GM12874 (cell line): Measurements from ENCODE around the gene ABAT.

ENCODE experiments used
- TF ChIP-seq, protein P1 (sequence below): IDR thresholded peaks from 2 replicates; pipeline ENCODE4 v1.5.1; 2011; ENCODE audit warnings: low read depth, mild to moderate bottlenecking, control low read depth, low read length, moderate library complexity; ENCODE audit not compliant: insufficient read depth

The ABAT gene

DNA sequence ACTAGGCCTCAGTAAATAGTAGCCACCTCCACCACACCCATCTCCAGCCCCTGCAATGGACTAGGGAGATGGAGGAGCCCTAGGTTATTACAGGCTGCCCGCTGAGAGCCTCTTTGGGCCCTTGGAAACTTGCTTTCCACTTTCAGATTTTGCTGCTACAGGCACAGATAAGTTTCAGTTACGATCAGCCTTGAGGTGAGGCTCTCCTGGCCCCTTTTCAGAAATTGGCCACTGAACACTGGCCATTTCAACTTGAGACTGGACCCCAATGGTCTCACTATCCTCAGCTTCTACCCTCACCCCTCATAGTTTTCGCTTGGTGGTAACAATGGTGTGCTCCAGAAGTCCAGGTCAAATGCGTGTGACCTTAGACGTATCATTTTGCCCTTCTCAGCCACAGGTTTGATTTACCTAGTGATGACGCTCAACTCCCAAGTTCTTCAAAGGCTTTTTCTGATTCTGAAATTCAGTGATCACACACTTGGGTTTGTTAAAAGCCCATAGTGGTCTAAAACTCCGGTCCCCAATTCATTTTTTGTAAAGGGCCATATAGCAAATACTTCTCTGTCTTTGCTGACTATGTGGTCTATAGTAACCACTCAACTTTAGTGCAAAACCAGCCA lies 124.2 kb downstream of the ABAT start:
- TF ChIP-seq, protein P1, sequence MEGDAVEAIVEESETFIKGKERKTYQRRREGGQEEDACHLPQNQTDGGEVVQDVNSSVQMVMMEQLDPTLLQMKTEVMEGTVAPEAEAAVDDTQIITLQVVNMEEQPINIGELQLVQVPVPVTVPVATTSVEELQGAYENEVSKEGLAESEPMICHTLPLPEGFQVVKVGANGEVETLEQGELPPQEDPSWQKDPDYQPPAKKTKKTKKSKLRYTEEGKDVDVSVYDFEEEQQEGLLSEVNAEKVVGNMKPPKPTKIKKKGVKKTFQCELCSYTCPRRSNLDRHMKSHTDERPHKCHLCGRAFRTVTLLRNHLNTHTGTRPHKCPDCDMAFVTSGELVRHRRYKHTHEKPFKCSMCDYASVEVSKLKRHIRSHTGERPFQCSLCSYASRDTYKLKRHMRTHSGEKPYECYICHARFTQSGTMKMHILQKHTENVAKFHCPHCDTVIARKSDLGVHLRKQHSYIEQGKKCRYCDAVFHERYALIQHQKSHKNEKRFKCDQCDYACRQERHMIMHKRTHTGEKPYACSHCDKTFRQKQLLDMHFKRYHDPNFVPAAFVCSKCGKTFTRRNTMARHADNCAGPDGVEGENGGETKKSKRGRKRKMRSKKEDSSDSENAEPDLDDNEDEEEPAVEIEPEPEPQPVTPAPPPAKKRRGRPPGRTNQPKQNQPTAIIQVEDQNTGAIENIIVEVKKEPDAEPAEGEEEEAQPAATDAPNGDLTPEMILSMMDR: no peak

DNA sequence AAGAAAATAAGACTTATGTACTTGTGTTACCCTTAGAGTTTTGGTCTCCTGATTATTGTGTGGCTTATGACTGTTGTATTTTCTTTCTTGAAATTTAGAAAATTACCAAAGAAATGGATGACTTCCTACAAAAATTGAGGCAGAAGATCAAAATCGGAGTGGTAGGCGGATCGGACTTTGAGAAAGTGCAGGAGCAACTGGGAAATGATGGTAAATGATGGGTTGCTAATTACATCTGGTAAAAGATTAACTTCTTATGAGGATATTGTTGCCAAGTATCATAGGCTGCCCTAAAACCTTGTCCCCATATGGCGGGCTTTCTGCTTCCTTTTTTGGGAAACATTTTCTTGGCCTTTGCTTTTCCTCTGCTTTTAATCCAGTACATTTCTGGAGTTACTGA lies 127.3 kb downstream of the ABAT start:
- TF ChIP-seq, protein P1: no peak

DNA sequence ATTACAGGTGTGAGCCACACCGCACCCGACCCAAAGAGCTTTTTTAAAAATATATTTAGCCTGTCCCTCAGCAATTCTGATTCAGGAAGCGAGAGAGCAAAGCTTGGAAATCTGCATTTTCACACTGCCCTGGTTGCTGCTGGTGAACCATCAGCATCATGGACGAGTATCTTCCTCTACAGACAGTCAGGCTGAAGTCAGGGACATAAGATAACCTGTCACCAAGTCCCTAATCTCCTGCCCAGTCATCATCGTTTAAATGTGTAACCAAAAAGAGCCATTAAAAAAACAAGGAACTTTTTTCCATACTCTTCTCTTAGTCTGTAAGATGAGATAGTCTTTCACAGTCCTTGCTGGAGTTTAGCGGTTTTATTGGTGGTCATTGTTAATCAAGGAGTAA lies 129.9 kb downstream of the ABAT start:
- TF ChIP-seq, protein P1: no peak

DNA sequence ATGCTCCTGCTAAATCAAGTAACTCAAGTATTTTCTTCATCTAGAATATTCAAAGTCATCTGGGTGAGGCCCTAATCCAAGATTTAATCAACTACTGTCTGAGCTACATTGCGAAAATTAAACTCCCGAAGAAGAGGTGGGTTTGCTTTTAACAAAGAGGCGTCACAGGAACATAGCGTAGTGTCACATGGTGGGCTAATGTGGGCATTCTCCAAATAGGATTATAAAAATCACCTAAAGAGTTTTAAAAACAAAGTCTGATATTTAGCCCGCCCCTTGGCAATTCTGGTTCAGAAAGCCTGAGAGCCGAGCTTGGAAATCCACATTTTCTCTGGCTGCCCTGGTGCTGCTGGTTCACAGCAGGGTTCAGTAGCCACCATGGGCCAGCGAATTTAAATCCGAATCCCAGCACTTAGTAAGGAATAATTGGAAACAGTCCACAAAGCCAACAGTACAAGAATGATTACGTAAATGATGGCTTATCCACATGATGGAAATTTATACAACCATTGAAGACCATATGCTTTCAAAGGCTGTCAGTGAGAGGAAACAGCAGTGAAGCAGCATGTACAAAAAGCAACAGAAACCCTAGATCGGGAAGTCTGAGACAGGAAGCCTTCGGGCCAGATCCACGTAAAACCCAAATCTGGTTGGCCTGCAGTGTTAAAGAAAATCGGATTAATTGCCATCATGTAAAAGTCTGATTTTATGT lies 132.0 kb downstream of the ABAT start:
- TF ChIP-seq, protein P1: no peak

DNA sequence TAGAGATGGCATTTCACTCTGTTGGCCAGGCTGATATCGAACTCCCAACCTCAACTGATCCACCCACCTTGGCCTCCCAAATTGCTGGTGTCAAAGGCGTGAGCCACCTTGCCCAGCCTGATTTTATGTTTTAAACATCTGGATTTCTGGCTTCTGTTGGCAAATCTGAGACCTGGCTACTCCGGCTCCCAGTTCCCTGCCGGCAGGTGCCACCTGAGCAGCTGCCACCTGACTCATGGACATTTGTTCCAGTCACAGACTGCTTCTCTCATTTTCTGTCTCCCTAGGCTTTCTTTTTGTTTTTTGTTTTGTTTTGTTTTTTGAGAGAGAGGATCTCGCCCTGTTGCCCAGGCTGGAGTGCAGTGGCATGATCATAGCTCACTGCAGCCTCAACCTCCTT lies 132.8 kb downstream of the ABAT start:
- TF ChIP-seq, protein P1: no peak

DNA sequence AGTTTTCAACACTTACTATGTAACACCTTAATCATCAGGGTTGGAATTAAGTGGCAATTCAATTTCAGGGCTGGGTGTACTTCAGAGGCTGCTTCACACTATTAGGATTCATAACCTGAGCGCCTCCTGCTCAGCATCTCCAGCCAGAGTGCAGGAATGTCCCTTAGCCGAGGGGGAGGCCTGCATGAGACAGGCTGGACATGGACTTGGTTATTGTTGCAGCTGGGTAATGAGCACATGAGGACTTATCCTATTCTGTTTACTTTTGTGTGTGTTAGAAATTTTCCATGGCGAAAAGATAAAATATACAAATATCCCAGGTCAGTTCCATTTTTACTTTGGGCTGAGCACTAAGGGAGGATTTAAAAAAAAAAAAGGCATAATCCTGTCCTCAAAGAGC lies 133.6 kb downstream of the ABAT start:
- TF ChIP-seq, protein P1: no peak

DNA sequence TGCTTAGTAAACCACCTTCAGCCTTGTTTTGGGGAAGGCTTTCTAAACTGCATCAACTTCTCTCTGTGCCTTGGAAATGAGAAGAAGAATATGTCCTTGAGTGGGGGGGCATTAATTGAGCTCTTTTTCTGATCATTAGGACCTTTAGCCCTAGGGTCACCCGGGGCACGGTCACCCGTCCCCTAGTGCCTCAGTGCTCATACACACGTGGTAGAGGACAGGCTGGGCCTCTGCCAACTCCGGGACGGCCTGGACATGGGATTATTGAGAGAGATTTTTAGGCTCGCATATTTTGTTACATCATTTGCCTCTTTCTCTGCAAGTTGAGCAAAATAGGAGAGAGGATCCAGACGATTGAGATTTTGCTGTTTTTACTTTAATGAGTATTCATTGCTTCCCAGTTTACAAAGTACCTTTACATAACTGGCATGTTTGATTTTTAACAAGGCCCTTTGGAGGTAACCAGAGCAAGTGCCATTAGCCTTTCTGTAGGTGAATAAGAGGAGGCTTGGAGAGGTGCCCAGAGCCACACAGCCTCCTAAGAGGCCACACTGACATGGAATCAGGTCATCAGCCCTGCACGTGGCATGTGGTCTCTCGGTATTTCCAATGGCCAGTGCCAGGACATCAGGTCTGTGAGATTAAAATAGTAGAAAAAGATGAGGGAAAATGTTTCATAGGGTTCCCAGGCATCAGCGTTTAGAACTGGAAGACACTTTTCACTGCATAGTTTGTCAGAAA lies 134.4 kb downstream of the ABAT start:
- TF ChIP-seq, protein P1: no peak
